ENCODE data around the gene RHPN2. TPM values are rescaled to one million over a fixed set of nuclear protein-coding genes. Genes with fewer than 3 reads are reported as not detected.
"Not testable (repeated sequence)": the region's sequence is repeated elsewhere in the genome, so short reads cannot be mapped to it uniquely, and the experiment has no call there.

RHPN2 gene
- polyA plus RNA-seq, 3 donors from 2014 or later: not detected

GRCh38 chr19:33032218-33032781 is 32.4 kb downstream of the RHPN2 start:
- Mint-ChIP-seq H3K27me3 (ENCODE audit: low read depth in 3 of 3) (peaks cover under 1 to 11% (median 3%) of the 10 kb centered on the region in 3 donors), H3K36me3 (no peaks in the 10 kb centered on the region), H3K27ac (no peak overlapping the region), H3K4me1 (peaks cover 4% of the 10 kb centered on the region in 2 donors), H3K4me3 (no peak overlapping the region), H3K9me3 (peaks cover 0 to 7% (median 0%) of the 10 kb centered on the region in 6 donors)
- DNase-seq: no peak

DNA sequence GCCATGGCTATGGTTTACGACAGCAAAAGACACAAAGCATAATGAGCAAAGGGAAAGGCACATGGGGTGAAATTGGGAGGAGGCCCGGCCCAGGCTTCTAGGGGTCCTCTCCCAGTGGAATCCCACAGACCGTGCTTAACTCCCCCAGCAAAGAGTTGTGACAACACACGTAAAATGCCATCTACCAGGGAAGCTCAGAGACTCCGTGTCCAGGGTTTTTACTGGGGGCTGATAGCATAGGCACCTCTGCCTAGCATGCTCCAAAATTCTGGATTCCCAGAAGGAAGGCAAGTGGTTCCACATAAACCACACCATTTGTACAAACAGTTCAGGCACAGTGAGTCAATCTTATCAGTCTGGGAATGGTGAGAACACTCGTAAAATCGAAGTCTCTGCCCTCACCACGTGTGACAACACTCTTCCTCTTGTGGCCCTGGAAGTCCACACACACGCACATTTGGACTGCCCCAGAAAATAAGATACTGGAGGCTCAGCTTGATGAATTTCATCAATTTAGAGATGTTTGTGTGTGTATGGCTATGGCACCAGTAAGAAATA is 34.9 kb downstream of the RHPN2 start:
- Mint-ChIP-seq H3K27ac (no peak overlapping the region), H3K36me3 (no peaks in the 10 kb centered on the region), H3K4me3 (no peak overlapping the region), H3K9me3 (peaks cover 0 to 7% (median 0%) of the 10 kb centered on the region in 6 donors), H3K4me1 (no peaks in the 10 kb centered on the region), H3K27me3 (ENCODE audit: low read depth in 3 of 3) (peaks cover 5 to 13% (median 6%) of the 10 kb centered on the region in 3 donors)
- no peak for DNase-seq

- not testable (repeated sequence) for H3K9me3 Mint-ChIP-seq, DNase-seq, H3K27ac Mint-ChIP-seq, H3K4me1 Mint-ChIP-seq, H3K36me3 Mint-ChIP-seq, H3K4me3 Mint-ChIP-seq
- peaks cover 4 to 13% (median 5%) of the 10 kb centered on the region in 3 donors for H3K27me3 Mint-ChIP-seq (ENCODE audit: low read depth in 3 of 3)
Measured at GRCh38 chr19:33026602-33027001, 38.1 kb downstream of the RHPN2 start.

DNA sequence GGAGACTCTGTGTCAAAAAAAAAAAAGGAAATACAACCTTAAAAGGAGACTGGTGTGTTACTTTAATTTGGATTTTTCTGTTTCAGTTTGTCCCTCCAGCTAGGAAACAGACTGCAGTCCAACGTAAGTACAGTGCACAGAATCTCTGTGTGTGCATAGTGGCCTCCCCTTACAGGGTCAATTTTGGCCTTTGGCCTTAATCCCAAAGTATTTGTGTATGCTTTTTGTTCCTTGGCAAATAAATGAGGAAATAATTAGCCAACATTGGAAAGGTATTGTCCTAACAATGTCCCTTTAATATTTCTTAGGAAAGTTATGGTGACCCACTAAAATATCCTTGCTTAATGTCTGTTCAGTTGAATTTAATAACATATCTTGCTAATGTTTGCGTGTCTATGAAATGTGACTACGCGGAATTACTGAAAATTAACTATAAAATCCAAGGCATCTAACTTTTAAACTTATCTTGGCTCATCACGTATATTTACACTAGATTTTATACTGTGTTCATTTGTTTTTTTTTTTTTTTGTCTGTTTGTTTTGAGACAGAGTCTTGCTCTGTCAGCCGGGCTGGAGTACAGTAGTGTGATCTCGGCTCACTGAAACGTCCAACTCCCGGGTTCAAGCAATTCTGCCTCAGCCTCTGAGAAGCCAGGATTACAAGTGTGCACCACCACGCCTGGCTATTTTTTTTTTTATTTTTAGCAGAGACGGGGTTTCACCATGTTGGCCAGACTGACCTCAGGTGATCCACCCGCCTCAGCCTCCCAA is 39.0 kb downstream of the RHPN2 start:
- not testable (repeated sequence) for H3K36me3 Mint-ChIP-seq, DNase-seq, H3K9me3 Mint-ChIP-seq, H3K4me1 Mint-ChIP-seq, H3K27ac Mint-ChIP-seq, H3K4me3 Mint-ChIP-seq
- peaks cover 3 to 11% (median 5%) of the 10 kb centered on the region in 3 donors for H3K27me3 Mint-ChIP-seq (ENCODE audit: low read depth in 3 of 3)

GRCh38 chr19:33024398-33024797 is 40.3 kb downstream of the RHPN2 start:
- H3K27ac Mint-ChIP-seq: no peak overlapping the region
- H3K36me3 Mint-ChIP-seq: no peaks in the 10 kb centered on the region
- no peaks in the 10 kb centered on the region for H3K4me1 Mint-ChIP-seq
- H3K27me3 Mint-ChIP-seq (ENCODE audit: low read depth in 3 of 3): peaks cover 3 to 8% (median 7%) of the 10 kb centered on the region in 3 donors
- H3K9me3 Mint-ChIP-seq: peaks cover 0 to 5% (median 0%) of the 10 kb centered on the region in 6 donors
- no peak for DNase-seq
- H3K4me3 Mint-ChIP-seq: no peak overlapping the region

DNA sequence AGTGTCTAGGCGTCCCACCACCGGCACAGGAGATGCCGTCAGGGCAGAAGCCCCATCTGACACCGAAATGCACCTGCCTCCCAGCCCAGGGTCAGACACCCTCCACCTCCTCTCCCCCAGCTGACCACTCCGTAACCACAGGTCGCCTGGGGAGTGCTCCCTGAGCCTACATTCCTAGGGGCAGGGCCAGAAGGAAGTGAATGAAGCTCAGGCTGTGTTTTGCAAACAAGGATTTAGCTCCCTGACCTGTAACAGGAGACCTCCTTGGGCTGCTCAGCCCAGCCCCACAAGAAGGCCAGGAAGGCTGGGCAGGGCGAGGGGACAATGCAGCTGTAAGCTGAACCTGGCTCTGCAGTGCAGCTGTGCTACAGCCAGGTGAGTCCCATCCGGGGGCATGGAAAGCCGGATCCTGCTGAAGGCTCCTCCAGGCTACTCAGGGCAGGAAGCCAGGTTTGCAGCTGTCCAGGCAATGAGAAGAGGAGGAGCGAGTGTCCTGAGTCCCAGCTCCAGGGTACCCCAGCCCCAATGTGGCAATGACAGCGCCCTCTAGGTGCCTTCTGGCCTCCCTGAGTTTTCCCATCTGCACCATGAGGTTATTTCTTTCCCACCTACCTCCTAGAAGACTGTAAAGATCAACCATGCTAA is 42.1 kb downstream of the RHPN2 start:
- H3K9me3 Mint-ChIP-seq: peaks cover 0 to 2% (median 0%) of the 10 kb centered on the region in 6 donors
- no peaks in the 10 kb centered on the region for H3K4me1 Mint-ChIP-seq
- peaks cover 3 to 10% (median 7%) of the 10 kb centered on the region in 3 donors for H3K27me3 Mint-ChIP-seq (ENCODE audit: low read depth in 3 of 3)
- H3K27ac Mint-ChIP-seq: no peak overlapping the region
- H3K36me3 Mint-ChIP-seq: no peaks in the 10 kb centered on the region
- H3K4me3 Mint-ChIP-seq: no peak overlapping the region
- DNase-seq: no peak

GRCh38 chr19:33010891-33011290 is 53.8 kb downstream of the RHPN2 start:
- not testable (repeated sequence) for H3K36me3 Mint-ChIP-seq; H3K4me3 Mint-ChIP-seq; H3K9me3 Mint-ChIP-seq; H3K4me1 Mint-ChIP-seq; H3K27ac Mint-ChIP-seq; DNase-seq; H3K27me3 Mint-ChIP-seq (ENCODE audit: low read depth in 3 of 3)

- Mint-ChIP-seq H3K9me3 (no peaks in the 10 kb centered on the region), H3K36me3 (no peaks in the 10 kb centered on the region), H3K27ac (no peak overlapping the region), H3K4me1 (no peaks in the 10 kb centered on the region), H3K4me3 (no peak overlapping the region), H3K27me3 (ENCODE audit: low read depth in 3 of 3) (peaks cover 1 to 7% (median 1%) of the 10 kb centered on the region in 3 donors)
- no peak for DNase-seq
Measured at GRCh38 chr19:33008738-33009137, 56.0 kb downstream of the RHPN2 start.

DNA sequence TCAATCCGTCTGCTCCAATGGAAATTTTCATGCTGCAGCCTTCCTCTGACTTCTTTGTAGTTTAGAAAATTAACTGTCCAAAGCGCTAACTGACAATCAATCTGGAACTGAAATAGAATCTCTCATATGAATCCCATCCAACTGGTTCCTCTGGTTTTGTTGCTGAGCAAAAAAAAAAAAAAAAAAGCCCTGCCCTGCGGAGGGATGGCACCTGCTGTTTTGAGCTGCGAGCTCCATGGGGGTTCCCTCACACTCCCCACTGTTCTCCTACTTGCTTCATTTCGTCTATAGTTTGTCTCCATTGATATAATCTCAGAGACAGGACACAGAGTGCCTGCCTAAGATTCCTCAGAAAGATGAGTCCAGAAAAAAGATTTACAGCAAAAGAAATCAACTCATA is 59.2 kb downstream of the RHPN2 start:
- no peak overlapping the region for H3K4me3 Mint-ChIP-seq
- H3K36me3 Mint-ChIP-seq: peaks cover 0 to 3% (median 0%) of the 10 kb centered on the region in 3 donors
- H3K27ac Mint-ChIP-seq: no peak overlapping the region
- H3K9me3 Mint-ChIP-seq: no peaks in the 10 kb centered on the region
- peaks cover 3 to 4% of the 10 kb centered on the region in 2 donors for H3K4me1 Mint-ChIP-seq
- peaks cover 1 to 4% (median 1%) of the 10 kb centered on the region in 3 donors for H3K27me3 Mint-ChIP-seq (ENCODE audit: low read depth in 3 of 3)
- no peak for DNase-seq

DNA sequence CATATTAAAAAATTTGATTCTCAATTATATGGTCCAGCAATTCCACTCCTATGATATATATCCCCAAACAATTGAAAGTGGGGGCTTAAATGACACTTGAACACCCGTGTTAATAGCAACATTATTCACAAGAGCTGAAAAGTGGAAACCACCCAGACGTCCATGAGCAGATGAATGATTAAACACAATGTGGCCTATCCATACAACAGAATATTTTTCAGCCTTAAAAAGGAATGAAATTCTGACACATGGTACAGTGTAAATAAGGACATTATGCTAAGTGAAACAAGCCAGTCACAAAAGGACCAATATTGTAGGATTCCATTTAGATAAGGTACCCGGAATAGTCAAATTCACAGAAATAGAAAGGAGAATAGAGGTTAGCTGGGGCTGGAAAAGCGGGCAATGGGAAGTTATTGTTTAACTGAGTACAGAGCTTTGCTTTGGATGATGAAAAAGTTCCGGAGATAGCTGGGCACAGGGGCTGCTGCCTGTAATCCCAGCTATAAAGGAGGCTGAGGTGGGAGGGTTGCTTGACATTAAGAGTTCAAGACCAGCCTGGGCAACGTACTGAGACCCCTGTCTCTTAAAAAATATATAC is 61.2 kb downstream of the RHPN2 start:
- H3K4me1 Mint-ChIP-seq; DNase-seq; H3K27ac Mint-ChIP-seq; H3K9me3 Mint-ChIP-seq; H3K4me3 Mint-ChIP-seq; H3K27me3 Mint-ChIP-seq (ENCODE audit: low read depth in 3 of 3); H3K36me3 Mint-ChIP-seq: not testable (repeated sequence)

DNA sequence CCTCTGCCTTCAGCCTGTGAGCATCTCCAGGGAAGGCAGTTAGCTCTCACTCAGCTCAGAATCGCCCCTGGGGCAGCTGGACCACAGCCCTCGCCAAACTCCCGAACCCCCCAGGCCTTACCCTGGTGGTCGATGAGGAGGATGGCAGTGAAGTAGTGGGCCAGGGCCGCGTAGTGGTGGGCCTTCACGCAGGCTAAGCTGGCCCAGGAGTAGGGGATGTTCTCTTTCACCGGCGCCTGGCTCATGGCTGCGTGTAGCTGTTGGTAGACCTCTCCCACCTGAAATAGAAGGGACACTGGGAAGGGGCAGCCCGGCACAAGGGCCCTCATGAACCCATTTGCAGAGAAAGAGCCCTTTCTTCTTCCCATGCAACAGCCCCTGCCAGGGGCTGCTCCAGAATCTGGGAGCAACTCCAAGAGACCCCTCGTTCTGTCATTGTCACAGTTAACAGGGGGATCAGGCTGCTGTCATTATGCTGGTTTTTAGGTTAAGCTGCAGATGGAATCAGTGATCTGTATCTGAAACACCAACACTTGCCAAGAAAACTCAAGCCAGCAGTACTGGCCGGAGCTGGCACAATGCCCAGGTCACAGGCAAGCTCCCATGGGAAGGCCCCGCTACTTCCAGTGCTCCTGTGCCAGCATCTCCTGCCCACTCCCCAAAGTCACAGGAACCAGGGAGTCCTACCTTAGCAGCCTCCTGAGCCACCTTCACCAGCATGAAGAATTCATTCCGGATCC is 62.4 kb downstream of the RHPN2 start:
- H3K9me3 Mint-ChIP-seq: not testable (repeated sequence)

DNA sequence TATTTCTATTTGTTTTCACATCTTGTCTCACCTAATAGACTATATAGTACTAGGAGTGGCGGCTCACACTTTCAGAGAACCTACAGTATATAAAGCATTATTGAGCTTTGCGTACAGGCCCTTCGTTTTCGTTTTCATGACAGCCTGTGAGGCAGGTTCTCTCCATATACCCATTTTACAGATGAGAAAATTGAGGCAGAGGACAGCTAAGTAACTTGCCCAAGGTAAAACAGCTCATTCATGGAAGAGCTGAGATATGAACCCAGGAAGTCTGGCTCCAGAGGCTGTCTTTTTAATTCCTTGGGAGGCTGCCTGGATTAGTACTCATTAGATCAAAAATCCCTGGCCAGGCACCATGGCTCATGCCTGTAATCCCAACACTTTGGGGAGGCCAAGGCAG is 63.8 kb downstream of the RHPN2 start:
- Mint-ChIP-seq H3K27me3 (ENCODE audit: low read depth in 3 of 3) (peaks cover 1 to 2% (median 1%) of the 10 kb centered on the region in 3 donors), H3K9me3 (no peaks in the 10 kb centered on the region), H3K36me3 (peaks cover 0 to 3% (median 0%) of the 10 kb centered on the region in 3 donors), H3K4me1 (peaks cover 3 to 5% of the 10 kb centered on the region in 2 donors), H3K4me3 (no peak overlapping the region), H3K27ac (no peak overlapping the region)
- no peak for DNase-seq

More for the DNA sequence above, 62.4 kb downstream of the RHPN2 start:
- DNase-seq; H3K4me1 Mint-ChIP-seq; H3K27me3 Mint-ChIP-seq (ENCODE audit: low read depth in 3 of 3); H3K27ac Mint-ChIP-seq; H3K4me3 Mint-ChIP-seq; H3K36me3 Mint-ChIP-seq: not testable (repeated sequence)

- Mint-ChIP-seq H3K27me3 (ENCODE audit: low read depth in 3 of 3) (peaks cover under 1 to 1% (median 1%) of the 10 kb centered on the region in 3 donors), H3K9me3 (no peaks in the 10 kb centered on the region), H3K4me1 (peaks cover 3 to 5% of the 10 kb centered on the region in 2 donors), H3K36me3 (peaks cover 0 to 3% (median 0%) of the 10 kb centered on the region in 3 donors), H3K27ac (no peak overlapping the region), H3K4me3 (no peak overlapping the region)
- DNase-seq: no peak
Measured at GRCh38 chr19:33000510-33000909, 64.2 kb downstream of the RHPN2 start.
